ENCODE data around the gene GNAL.
"Not testable (repeated sequence)": the region's sequence is repeated elsewhere in the genome, so short reads cannot be mapped to it uniquely, and the experiment has no call there.

Gene GNAL

DNA sequence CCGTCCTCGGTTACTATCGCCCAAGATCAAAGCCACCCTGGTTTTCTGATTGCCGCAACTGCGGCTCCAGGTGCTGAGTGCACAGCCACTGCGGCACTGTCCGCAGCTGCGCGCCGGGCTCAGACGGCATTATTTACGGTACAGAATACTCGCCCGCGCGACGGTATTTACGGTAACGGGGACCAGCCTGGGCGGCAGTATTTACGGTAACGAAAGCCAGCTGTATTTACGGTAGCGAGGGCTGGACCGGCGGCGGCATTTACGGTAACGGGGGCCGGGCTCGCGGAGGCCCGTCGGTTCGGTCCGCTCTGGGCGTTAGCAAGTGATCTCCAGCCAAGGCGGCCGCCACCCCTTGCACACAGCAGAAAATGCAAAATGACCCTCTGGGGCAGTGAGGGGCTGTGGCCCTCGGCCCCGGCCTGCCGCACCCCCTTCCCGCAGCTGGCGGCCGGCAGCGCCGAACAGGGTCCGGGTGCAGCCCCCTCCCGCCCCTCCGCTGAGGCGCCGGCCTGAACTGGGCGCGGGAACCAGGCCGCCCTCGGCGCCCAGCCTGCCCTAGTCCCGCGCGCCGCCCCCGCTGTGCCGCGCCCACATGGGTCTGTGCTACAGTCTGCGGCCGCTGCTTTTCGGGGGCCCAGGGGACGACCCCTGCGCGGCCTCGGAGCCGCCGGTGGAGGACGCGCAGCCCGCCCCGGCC, at the start of gene GNAL:
TSS of gene GNAL (plus strand) at position 293 of the 697 bp plus-strand sequence. CDS start at position 593, 300 bp downstream.
- no peak for FAIRE-seq

- FAIRE-seq = not testable (repeated sequence)
Measured at GRCh38 chr18:11647310-11647709, 41.8 kb upstream of the GNAL start.

DNA sequence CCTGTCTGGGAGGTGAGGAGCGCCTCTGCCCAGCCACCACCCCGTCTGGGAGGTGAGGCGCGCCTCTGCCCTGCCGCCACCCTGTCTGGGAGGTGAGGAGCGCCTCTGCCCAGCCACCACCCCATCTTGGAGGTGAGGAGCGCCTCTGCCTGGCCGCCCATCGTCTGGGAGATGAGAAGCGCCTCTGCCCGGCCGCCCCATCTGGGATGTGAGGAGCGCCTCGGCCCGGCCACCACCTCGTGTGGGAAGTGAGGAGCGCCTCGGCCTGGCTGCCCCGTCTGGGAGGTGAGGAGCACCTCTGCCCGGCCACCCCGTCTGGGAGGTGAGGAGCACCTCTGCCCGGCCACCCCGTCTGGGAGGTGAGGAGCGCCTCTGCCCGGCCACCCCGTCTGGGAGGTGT, 41.3 kb upstream of the GNAL start:
- FAIRE-seq = not testable (repeated sequence)

GRCh38 chr18:11649839-11650238, 39.2 kb upstream of the GNAL start:
- no peak for FAIRE-seq

GRCh38 chr18:11651899-11652298, 37.2 kb upstream of the GNAL start:
- no peak for FAIRE-seq

- FAIRE-seq = no peak
Measured at GRCh38 chr18:11653521-11653920, 35.5 kb upstream of the GNAL start.

GRCh38 chr18:11654736-11655605, 34.1 kb upstream of the GNAL start:
- no peak for FAIRE-seq

- FAIRE-seq = no peak
Measured at GRCh38 chr18:11655606-11655932, 33.5 kb upstream of the GNAL start.

DNA sequence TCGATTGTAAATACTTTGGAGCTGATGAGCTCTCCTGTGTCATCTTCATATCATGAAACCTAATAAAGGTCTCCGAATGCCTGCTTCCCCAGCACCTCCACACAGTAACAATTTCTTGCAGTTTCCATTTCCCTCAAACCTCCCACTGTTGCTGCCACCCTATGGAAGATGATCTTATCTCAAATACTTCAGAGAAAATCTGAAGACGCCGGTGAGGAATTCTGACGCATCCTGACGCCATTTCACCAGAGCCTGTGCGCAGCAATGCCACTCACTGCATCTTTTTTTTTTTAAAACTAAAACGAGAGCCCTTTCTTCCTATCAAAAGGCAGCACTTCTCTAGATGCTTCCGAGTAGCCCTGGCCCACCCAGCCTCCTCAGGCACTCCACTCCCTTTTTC, 31.9 kb upstream of the GNAL start:
- FAIRE-seq = no peak

- FAIRE-seq = no peak
Measured at GRCh38 chr18:11657554-11657953, 31.5 kb upstream of the GNAL start.

DNA sequence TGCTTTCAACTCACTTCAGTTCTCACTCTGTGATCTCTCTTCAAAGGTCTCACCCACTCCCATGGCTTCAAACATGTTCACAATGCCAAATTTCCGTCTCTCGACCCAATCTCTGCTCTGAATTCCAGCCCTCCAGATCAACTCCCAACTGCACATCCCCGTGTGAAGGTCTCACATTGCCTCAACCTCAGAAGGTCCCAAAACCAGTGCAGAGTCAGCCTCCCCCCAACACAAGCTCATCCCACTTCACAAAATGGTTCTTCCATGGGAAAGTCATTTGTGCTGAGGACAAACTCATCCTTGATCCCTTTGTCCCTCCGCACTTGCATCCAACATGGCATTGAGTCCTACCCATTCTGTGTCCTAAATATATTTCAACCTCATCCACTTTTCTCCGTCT, 31.0 kb upstream of the GNAL start:
- no peak for FAIRE-seq

DNA sequence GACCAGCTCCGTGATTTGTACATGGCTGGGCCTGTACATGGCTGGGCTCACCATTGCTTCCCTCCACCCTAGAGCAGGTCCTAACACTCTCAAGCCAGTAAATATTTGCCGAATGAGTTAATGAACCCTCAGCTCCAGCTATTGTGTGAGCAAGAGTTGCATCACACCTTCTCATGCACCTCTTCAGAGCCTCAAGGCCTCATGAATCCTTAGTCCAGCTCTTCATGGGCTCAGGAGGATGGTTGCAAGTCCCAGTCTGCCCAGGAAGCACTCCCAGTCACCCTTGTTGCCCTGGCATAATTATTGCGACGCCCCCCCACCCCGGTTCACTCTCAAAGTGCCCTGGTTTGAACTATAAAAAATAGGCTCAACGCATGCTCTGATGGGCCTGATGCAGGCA, 30.1 kb upstream of the GNAL start:
- no peak for FAIRE-seq

DNA sequence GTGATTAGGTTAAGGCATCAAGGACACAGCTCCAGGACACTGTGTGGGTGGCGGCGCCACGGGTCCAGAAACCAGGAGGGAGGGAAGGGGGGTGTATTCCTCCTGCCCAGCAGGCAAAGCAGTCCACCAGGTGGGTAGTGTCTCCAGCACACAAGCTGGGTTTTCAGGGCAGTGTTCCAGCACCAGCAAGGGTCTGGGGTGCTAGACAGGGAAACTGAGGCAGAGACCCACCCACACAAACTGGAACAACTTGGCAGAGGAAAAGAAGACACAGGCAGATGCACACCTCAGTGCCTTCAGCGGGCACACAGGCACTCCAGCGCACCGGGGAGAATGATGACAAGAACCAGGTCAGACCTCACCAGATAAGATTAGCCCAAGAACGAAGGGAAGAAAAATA, 28.4 kb upstream of the GNAL start:
- no peak for FAIRE-seq

- no peak for FAIRE-seq
Measured at GRCh38 chr18:11661430-11661829, 27.6 kb upstream of the GNAL start.

GRCh38 chr18:11663439-11664029, 25.5 kb upstream of the GNAL start:
- FAIRE-seq = no peak

- no peak for FAIRE-seq
Measured at GRCh38 chr18:11664286-11664685, 24.8 kb upstream of the GNAL start.

- no peak for FAIRE-seq
Measured at GRCh38 chr18:11665146-11665545, 23.9 kb upstream of the GNAL start.

GRCh38 chr18:11665587-11665986, 23.5 kb upstream of the GNAL start:
- FAIRE-seq = no peak

GRCh38 chr18:11666176-11666575, 22.9 kb upstream of the GNAL start:
- no peak for FAIRE-seq

GRCh38 chr18:11666831-11667230, 22.2 kb upstream of the GNAL start:
- FAIRE-seq = no peak

DNA sequence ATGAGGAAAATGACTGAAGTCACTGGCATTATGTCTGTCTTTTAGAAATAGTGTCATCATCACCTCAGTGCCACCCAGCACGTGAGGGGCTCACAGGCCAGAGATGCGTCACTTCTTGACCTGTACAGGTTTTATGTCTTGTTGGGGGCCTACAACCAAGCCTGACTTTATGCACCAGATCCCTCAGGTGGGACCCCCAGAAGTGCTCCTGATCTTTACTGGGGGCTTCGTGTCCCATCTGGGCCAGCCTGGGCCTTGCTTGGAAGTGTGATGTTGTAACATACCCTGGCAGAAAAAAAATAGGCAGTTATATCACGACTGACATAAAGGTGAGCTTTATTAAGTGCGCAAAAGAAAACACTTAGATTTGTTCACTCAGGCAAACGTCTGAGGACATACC, 21.5 kb upstream of the GNAL start:
- FAIRE-seq = no peak

GRCh38 chr18:11668441-11669169, 20.5 kb upstream of the GNAL start:
- no peak for FAIRE-seq

- no peak for FAIRE-seq
Measured at GRCh38 chr18:11669271-11669947, 19.7 kb upstream of the GNAL start.
